RWPE2 (cell line): ENCODE measurements around the gene JPH3.

Source experiments
- ATAC-seq: fragments of 200-7000 bp; cut with Tn5 transposase; 3 replicates; pipeline ENCODE4 v1.9.1; 2021; ENCODE audit warnings: low read depth
- DNase-seq: peaks from one replicate; pipeline ENCODE4 v3.0.0-alpha.2; 2020; ENCODE audit warnings: low spot score
- H3K27ac ChIP-seq: fragments of 450-650 bp; 2 replicates; pipeline ENCODE4 v1.5.1; 2017; ENCODE audit warnings: mild to moderate bottlenecking; ENCODE audit not compliant: poor library complexity, severe bottlenecking
- H3K27me3 ChIP-seq: fragments of 250-450 bp; sonication (Bioruptor Pico); 2 replicates; pipeline ENCODE4 v1.5.1; 2021; ENCODE audit warnings: mild to moderate bottlenecking, moderate library complexity; ENCODE audit not compliant: insufficient read depth, poor library complexity, severe bottlenecking
- H3K36me3 ChIP-seq: fragments of 250-450 bp; sonication (Bioruptor Pico); 2 replicates; pipeline ENCODE4 v1.5.1; 2020; ENCODE audit warnings: low read depth, mild to moderate bottlenecking, moderate library complexity
- H3K4me1 ChIP-seq: fragments of 250-450 bp; sonication (Bioruptor Pico); 2 replicates; pipeline ENCODE4 v1.5.1; 2021; ENCODE audit warnings: mild to moderate bottlenecking, moderate library complexity; ENCODE audit not compliant: insufficient read depth, poor library complexity, severe bottlenecking
- H3K4me3 ChIP-seq: fragments of 250-450 bp; sonication (Bioruptor Pico); 2 replicates; pipeline ENCODE4 v1.5.1; 2021; ENCODE audit warnings: mild to moderate bottlenecking, moderate library complexity; ENCODE audit not compliant: severe bottlenecking
- H3K9me3 ChIP-seq: fragments of 250-450 bp; sonication (Bioruptor Pico); 2 replicates; pipeline ENCODE4 v1.5.1; 2021; ENCODE audit warnings: mild to moderate bottlenecking, moderate library complexity; ENCODE audit not compliant: severe bottlenecking
- CTCF ChIP-seq: fragments of 450-650 bp; IDR thresholded peaks from one replicate; pipeline ENCODE4 v1.5.1; 2017; ENCODE audit warnings: mild to moderate bottlenecking, moderate library complexity; ENCODE audit not compliant: poor library complexity, severe bottlenecking

Gene JPH3

GRCh38 chr16:87645802-87646201 is 43.5 kb downstream of the JPH3 start:
- H3K27ac ChIP-seq, result no peak overlapping the region
- H3K9me3 ChIP-seq, result no peaks in the 10 kb centered on the region
- no peak for DNase-seq
- no peak for TF ChIP-seq CTCF
- no peak overlapping the region for H3K4me3 ChIP-seq
- H3K36me3 ChIP-seq, result no peaks in the 10 kb centered on the region
- no peak for ATAC-seq
- H3K4me1 ChIP-seq, result no peaks in the 10 kb centered on the region
- peaks cover 42% of the 10 kb centered on the region for H3K27me3 ChIP-seq

DNA sequence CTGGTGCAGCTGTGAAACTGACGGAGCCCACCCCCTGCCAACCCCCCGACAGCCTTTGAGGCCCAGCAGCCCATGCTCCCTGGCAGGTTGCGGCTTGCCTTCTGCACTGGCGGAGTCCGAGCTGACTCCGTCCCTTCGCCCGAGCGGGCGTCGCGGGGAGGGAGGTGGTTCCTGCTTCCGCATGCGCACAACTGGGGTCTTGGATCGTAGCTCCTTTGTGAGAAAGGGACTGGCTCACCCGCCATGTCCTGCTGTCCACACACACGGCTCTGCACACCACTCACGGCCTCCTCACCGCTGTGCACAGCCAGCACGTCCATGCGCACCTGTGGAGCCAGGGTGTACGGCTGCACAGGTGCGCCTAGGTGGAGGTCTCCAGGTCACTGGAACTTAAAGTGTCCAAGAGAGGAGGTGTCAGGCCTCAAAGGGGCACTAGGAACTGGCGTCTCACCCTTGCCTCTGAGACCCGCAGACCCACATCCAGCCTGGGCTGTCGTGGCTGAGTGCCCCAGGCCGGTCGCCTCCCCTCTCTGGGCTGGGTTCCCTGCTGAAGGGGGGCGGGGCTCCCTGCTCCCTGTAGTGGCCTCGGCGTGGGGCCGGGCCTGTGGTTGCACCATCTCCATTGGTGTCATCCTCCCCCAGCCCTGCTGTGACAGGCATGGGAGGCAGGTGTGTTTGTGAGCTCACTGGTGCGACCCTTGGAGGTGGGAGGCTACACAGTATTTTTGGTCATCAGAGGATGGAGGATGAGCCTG is 45.3 kb downstream of the JPH3 start:
- TF ChIP-seq CTCF, result no peak
- Histone ChIP-seq H3K9me3 (no peaks in the 10 kb centered on the region), H3K27ac (no peak overlapping the region), H3K4me3 (no peak overlapping the region), H3K36me3 (no peaks in the 10 kb centered on the region), H3K27me3 (peaks cover 47% of the 10 kb centered on the region), H3K4me1 (no peaks in the 10 kb centered on the region)
- DNase-seq, result no peak
- no peak for ATAC-seq

GRCh38 chr16:87648236-87648635 is 45.9 kb downstream of the JPH3 start:
- peaks cover 47% of the 10 kb centered on the region for H3K27me3 ChIP-seq
- no peak for TF ChIP-seq CTCF

GRCh38 chr16:87648698-87649487 is 46.6 kb downstream of the JPH3 start:
- no peak overlapping the region for H3K4me3 ChIP-seq
- H3K36me3 ChIP-seq, result no peaks in the 10 kb centered on the region
- H3K9me3 ChIP-seq, result no peaks in the 10 kb centered on the region
- no peaks in the 10 kb centered on the region for H3K4me1 ChIP-seq
- DNase-seq (no peak), ATAC-seq (no peak)
- no peak overlapping the region for H3K27ac ChIP-seq
- no peak for TF ChIP-seq CTCF
- peaks cover 47% of the 10 kb centered on the region for H3K27me3 ChIP-seq

More at GRCh38 chr16:87648236-87648635, 45.9 kb downstream of the JPH3 start:
- Histone ChIP-seq H3K4me1 (no peaks in the 10 kb centered on the region), H3K36me3 (no peaks in the 10 kb centered on the region), H3K9me3 (no peaks in the 10 kb centered on the region), H3K27ac (no peak overlapping the region), H3K4me3 (no peak overlapping the region)
- ATAC-seq (peak; percentile 21; the same call in 1 of the 3 replicates), DNase-seq (no peak)

GRCh38 chr16:87652386-87652785 is 50.1 kb downstream of the JPH3 start:
- H3K4me1 ChIP-seq, result no peaks in the 10 kb centered on the region
- peaks cover 34% of the 10 kb centered on the region for H3K27me3 ChIP-seq
- no peak for ATAC-seq
- no peaks in the 10 kb centered on the region for H3K36me3 ChIP-seq
- no peaks in the 10 kb centered on the region for H3K9me3 ChIP-seq
- DNase-seq, result no peak
- no peak for TF ChIP-seq CTCF
- no peak overlapping the region for H3K27ac ChIP-seq
- H3K4me3 ChIP-seq, result no peak overlapping the region
